GM04504 (cell line): ENCODE data around the gene RXRA.

Experiments used
- DNase-seq: peaks from one replicate; pipeline ENCODE4 v3.0.0-alpha.2; 2012; ENCODE audit warnings: low read depth

Gene RXRA

GRCh38 chr9:134434894-134435506, 108.7 kb downstream of the RXRA start:
- peak; percentile 96 for DNase-seq

- DNase-seq, result no peak
Observed at GRCh38 chr9:134435550-134436378, 109.5 kb downstream of the RXRA start.

- DNase-seq, result no peak
Observed at GRCh38 chr9:134436379-134436762, 110.1 kb downstream of the RXRA start.

GRCh38 chr9:134436911-134437310, 110.7 kb downstream of the RXRA start:
- no peak for DNase-seq

GRCh38 chr9:134437403-134438194, 111.3 kb downstream of the RXRA start:
- DNase-seq, result no peak

GRCh38 chr9:134438195-134438788, 112.0 kb downstream of the RXRA start:
- DNase-seq, result no peak

GRCh38 chr9:134439368-134439784, 113.1 kb downstream of the RXRA start:
- DNase-seq, result no peak

GRCh38 chr9:134440636-134441226, 114.5 kb downstream of the RXRA start:
- DNase-seq, result no peak

GRCh38 chr9:134441227-134442084, 115.2 kb downstream of the RXRA start:
- DNase-seq, result no peak

GRCh38 chr9:134442085-134442474, 115.8 kb downstream of the RXRA start:
- no peak for DNase-seq

- no peak for DNase-seq
Observed at GRCh38 chr9:134442486-134443173, 116.4 kb downstream of the RXRA start.

GRCh38 chr9:134443174-134444037, 117.2 kb downstream of the RXRA start:
- peak; percentile 78 for DNase-seq

GRCh38 chr9:134444038-134444315, 117.7 kb downstream of the RXRA start:
- no peak for DNase-seq

GRCh38 chr9:134445000-134445399, 118.7 kb downstream of the RXRA start:
- DNase-seq, result no peak

- DNase-seq, result peak; percentile 93
Observed at GRCh38 chr9:134449180-134449916, 123.1 kb downstream of the RXRA start.

- DNase-seq, result no peak
Observed at GRCh38 chr9:134451700-134452458, 125.6 kb downstream of the RXRA start.

GRCh38 chr9:134452728-134453127, 126.5 kb downstream of the RXRA start:
- DNase-seq, result no peak

- no peak for DNase-seq
Observed at GRCh38 chr9:134453776-134454475, 127.7 kb downstream of the RXRA start.
